RWPE2 (cell line): Measurements from ENCODE around the gene SURF4.

ENCODE experiments used
- ATAC-seq: fragments of 200-7000 bp; cut with Tn5 transposase; 3 replicates; pipeline ENCODE4 v1.9.1; 2021; ENCODE audit warnings: low read depth
- DNase-seq: peaks from one replicate; pipeline ENCODE4 v3.0.0-alpha.2; 2020; ENCODE audit warnings: low spot score
- H3K27ac ChIP-seq: fragments of 450-650 bp; 2 replicates; pipeline ENCODE4 v1.5.1; 2017; ENCODE audit warnings: mild to moderate bottlenecking; ENCODE audit not compliant: poor library complexity, severe bottlenecking
- H3K27me3 ChIP-seq: fragments of 250-450 bp; sonication (Bioruptor Pico); 2 replicates; pipeline ENCODE4 v1.5.1; 2021; ENCODE audit warnings: mild to moderate bottlenecking, moderate library complexity; ENCODE audit not compliant: insufficient read depth, poor library complexity, severe bottlenecking
- H3K36me3 ChIP-seq: fragments of 250-450 bp; sonication (Bioruptor Pico); 2 replicates; pipeline ENCODE4 v1.5.1; 2020; ENCODE audit warnings: low read depth, mild to moderate bottlenecking, moderate library complexity
- H3K4me1 ChIP-seq: fragments of 250-450 bp; sonication (Bioruptor Pico); 2 replicates; pipeline ENCODE4 v1.5.1; 2021; ENCODE audit warnings: mild to moderate bottlenecking, moderate library complexity; ENCODE audit not compliant: insufficient read depth, poor library complexity, severe bottlenecking
- H3K4me3 ChIP-seq: fragments of 250-450 bp; sonication (Bioruptor Pico); 2 replicates; pipeline ENCODE4 v1.5.1; 2021; ENCODE audit warnings: mild to moderate bottlenecking, moderate library complexity; ENCODE audit not compliant: severe bottlenecking
- H3K9me3 ChIP-seq: fragments of 250-450 bp; sonication (Bioruptor Pico); 2 replicates; pipeline ENCODE4 v1.5.1; 2021; ENCODE audit warnings: mild to moderate bottlenecking, moderate library complexity; ENCODE audit not compliant: severe bottlenecking
- CTCF ChIP-seq: fragments of 450-650 bp; IDR thresholded peaks from one replicate; pipeline ENCODE4 v1.5.1; 2017; ENCODE audit warnings: mild to moderate bottlenecking, moderate library complexity; ENCODE audit not compliant: poor library complexity, severe bottlenecking

Gene SURF4

GRCh38 chr9:133341369-133342068 lies 34.3 kb downstream of the SURF4 start:
- Histone ChIP-seq H3K27ac (no peak overlapping the region), H3K9me3 (no peaks in the 10 kb centered on the region), H3K36me3 (peaks cover 70% of the 10 kb centered on the region), H3K4me1 (no peaks in the 10 kb centered on the region), H3K4me3 (no peak overlapping the region), H3K27me3 (no peaks in the 10 kb centered on the region)
- no peak for ATAC-seq
- no peak for TF ChIP-seq CTCF
- no peak for DNase-seq

- H3K9me3 ChIP-seq, result no peaks in the 10 kb centered on the region
- no peak overlapping the region for H3K27ac ChIP-seq
- H3K4me3 ChIP-seq, result no peak overlapping the region
- DNase-seq (no peak), ATAC-seq (no peak)
- H3K4me1 ChIP-seq, result no peaks in the 10 kb centered on the region
- TF ChIP-seq CTCF, result no peak
- H3K27me3 ChIP-seq, result no peaks in the 10 kb centered on the region
- H3K36me3 ChIP-seq, result peaks cover 65% of the 10 kb centered on the region
These were observed 34.9 kb downstream of the SURF4 start for GRCh38 chr9:133340916-133341315.

GRCh38 chr9:133340256-133340655 lies 35.6 kb downstream of the SURF4 start:
- DNase-seq, result no peak
- no peak overlapping the region for H3K4me3 ChIP-seq
- no peaks in the 10 kb centered on the region for H3K4me1 ChIP-seq
- ATAC-seq, result no peak
- no peak for TF ChIP-seq CTCF
- no peaks in the 10 kb centered on the region for H3K9me3 ChIP-seq
- no peaks in the 10 kb centered on the region for H3K27me3 ChIP-seq
- peaks cover 58% of the 10 kb centered on the region for H3K36me3 ChIP-seq
- H3K27ac ChIP-seq, result no peak overlapping the region

- no peak for TF ChIP-seq CTCF
- no peak overlapping the region for H3K4me3 ChIP-seq
- no peak overlapping the region for H3K27ac ChIP-seq
- H3K27me3 ChIP-seq, result no peaks in the 10 kb centered on the region
- peaks cover 56% of the 10 kb centered on the region for H3K36me3 ChIP-seq
- ATAC-seq (no peak), DNase-seq (no peak)
- no peaks in the 10 kb centered on the region for H3K4me1 ChIP-seq
- no peaks in the 10 kb centered on the region for H3K9me3 ChIP-seq
These were observed 36.2 kb downstream of the SURF4 start for GRCh38 chr9:133339641-133340040.
